Measurements from ENCODE around the gene NAA10.
"Not testable (repeated sequence)": the region's sequence is repeated elsewhere in the genome, so short reads cannot be mapped to it uniquely, and the experiment has no call there.

The NAA10 gene

DNA sequence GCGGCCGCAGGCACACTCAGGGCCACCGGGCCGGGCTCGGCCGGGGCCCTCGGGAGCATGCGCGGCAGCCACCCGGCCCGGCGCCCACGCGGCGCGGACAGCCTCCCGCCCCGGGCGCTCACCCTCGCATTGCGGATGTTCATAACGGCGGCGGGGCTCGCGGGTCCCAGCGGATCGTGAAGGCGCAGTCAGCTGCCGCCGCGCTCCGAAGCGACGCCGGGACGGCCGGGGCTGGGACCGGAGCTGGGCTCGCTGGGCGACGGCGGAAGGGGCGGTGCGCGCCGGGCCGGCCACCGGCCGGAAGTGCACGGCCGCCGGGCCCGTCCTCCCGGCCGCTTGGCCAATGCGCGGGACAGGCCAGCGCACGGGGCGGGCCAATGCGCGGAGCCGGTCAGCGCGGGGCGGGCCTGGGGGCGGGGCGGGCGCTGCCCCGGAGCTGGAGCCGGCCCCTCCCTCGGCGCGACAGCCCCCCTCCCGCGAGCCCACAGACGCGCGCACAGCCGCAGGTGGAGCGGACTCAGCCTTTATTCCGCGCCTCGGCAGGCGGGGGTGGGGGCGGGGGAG, at the start of gene NAA10:
NAA10 (minus strand) TSS at position 276 of the 564 bp plus-strand sequence; CDS start at position 143, 133 bp downstream.
- no peak for DNase-seq

DNA sequence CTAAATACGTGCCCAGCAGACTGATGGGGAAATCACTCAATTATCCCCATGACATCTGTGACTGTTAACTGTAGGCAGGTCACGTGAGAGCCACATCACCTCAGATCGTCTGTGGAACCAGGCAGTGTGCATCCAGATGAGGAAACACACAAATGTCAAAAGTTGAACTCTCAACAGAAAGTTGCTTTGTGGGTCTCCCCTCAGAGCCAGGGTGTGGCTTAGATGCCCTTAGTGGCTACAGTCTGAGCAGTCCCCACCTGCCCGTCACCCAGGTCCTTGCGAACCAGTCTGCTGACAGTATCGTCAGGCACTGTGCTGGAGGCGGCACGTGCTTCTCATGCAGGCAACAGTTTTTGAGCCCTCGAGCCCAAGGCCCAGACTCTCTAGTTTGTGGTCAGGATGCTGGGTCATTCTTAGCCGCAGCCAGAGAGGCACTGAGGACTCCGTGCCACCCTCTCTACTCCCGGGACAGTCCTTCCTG, 48.5 kb upstream of the NAA10 start:
- no peak for DNase-seq

DNA sequence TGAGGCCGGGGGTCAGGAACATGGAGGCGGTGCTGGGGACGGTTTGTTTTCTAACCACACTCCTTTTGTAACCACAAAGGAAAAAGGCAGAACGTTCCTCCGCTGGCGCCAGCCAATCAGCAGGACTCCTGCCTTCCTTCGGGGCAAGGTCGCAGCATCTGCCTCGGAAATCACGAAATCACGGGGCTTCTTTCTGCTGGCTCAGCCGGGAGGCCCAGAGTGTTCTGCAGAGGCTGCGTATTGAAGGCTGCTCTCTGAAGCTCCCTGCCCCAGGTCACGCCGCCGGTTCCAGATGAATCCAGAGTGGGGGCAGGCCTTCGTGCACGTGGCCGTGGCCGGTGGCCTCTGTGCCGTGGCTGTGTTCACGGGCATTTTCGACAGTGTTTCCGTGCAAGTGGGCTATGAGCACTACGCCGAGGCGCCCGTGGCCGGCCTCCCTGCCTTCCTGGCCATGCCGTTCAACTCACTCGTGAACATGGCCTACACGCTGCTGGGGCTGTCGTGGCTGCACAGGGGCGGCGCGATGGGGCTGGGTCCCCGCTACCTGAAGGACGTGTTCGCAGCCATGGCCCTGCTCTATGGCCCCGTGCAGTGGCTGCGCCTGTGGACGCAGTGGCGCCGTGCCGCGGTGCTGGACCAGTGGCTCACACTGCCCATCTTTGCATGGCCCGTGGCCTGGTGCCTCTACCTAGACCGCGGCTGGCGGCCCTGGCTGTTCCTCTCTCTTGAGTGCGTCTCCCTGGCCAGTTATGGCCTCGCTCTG, 47.1 kb upstream of the NAA10 start:
- no peak for DNase-seq

DNA sequence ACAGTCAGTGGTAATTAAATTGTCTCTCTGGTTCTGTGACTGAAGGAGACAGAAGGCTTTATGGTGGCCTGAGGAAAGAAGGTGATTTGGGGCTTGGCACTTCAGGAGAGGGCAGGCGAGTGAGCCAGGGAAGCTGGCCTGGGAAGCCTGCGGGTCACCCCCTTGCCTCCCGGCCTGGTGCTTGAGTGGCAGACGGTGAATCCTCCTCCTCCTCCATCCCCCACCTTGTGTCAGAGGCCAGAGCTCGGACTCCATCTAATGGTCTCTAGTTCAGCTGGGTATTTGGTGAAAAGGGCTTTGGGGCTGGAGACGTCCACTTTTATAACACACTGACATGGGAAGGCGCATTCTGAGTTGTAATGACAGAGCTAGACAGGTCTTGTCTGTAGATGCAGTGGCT, 46.4 kb upstream of the NAA10 start:
- no peak for DNase-seq

DNA sequence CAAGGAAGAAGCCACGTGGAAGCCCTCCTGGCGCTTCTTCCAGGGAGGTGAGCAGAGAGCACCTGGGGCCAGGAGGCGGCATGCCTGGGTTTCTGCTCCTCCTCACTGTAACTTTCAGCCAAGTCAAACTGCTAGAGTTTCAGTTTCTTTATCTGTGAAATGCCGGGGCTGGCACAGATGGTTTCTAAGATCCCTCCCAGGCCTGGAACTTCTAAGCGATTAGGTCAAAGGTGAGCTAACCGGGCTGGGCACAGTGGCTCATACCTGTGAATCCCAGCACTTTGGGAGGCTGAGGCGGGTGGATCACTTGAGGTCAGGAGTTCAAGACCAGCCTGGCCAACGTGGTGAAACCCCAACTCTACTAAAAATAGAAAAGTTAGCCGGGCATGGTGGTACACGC, 45.6 kb upstream of the NAA10 start:
- DNase-seq, result not testable (repeated sequence)

DNA sequence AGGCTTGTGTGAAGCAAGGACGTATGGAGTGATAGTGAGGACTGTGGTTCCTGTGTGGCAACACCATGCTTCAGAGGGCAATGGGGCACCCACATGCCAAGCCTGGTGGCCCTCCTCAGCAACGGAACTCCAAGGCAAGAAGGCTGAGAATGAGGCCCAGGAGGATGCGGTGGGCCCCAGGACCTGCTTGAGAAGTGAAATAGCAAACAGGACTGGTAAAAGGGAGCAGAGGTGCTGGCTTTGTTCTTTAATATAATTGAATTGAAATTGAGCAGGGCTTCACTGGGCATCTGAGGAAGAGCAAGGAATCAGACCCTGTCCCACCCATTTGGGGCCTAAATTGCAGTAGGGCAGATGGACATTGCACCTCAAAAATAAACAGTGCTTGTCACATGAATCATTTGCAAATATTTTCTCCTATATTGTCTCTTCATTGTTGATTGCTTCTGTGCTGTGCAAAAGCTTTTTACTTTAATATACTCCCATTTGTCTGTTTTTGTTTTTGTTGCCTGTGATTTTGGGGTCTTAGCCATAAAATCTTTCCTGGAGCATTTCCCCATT, 40.0 kb upstream of the NAA10 start:
- no peak for DNase-seq

DNA sequence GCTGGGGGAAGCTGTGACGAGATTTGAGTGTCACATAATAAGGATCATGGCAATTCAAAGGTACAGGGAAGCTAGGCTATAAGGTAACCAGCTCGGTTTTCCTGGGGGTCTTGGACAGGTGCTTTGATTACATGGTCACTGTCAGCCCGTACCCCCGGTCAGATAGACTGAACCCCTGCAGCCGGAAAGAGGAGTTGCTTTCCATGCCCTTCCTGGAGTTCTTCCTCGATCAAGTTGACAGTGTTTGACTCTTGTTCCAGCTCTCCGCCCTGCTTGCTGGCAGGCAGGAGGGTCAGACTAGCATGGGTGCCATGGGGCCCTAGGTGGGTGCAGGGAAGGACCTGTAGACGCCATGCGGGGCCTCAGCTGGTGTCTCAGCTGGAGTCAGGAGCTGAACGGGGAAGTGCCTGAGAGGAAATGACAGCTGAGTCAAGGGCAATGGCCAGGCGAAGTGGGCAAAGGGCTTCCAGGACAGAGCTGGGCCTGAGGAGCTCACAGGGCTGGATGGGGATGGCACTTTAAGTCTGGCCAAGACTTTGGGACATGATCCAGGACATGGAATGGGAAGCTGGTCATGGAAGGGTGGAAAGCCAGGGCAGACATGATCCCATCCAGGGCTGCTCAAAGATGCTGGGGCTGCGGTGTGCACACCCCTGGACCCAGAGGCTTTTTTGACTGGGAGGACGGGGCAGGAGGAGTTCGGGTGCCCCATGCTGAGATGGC, 39.3 kb upstream of the NAA10 start:
- DNase-seq, result no peak

DNA sequence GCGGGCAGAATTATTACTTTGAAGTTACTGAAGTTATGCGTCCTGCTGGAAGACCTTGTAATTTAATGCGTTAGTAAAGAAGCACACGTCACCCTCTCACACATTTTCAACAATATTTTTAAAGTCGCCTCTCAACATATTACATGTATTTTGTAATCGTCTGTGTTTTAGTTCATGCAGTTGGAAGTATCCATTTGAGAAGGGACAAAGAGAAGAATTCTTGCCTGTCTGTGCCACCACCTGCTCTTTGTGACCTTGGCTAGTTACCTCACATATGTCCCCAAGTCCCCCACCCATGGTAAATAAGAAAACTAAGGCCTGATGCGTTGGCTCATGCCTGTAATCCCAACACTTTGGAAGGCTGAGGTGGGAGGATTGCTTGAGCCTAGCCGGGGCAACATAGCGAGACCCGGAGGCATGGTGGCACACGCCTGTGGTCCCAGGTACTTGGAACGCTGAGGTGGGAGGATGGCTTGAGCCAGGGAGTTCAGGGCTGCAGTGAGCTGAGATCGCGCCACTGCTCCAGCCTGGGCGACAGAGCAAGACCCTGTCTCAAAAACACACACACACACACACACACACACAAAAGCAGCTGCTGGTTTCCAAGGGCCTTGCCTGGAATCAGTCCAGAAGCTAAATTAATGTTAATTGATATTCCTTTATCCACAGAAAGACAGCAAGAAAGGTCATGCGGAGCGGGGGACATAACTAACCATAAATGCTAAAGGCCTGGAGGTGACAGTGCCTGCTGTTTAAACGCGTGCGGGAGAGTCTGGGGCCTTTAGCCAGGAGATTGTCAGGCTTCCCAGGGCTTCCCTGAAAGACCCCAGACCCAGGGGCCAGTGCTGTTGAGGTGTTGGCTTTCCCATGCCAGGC, 38.5 kb upstream of the NAA10 start:
- no peak for DNase-seq

DNA sequence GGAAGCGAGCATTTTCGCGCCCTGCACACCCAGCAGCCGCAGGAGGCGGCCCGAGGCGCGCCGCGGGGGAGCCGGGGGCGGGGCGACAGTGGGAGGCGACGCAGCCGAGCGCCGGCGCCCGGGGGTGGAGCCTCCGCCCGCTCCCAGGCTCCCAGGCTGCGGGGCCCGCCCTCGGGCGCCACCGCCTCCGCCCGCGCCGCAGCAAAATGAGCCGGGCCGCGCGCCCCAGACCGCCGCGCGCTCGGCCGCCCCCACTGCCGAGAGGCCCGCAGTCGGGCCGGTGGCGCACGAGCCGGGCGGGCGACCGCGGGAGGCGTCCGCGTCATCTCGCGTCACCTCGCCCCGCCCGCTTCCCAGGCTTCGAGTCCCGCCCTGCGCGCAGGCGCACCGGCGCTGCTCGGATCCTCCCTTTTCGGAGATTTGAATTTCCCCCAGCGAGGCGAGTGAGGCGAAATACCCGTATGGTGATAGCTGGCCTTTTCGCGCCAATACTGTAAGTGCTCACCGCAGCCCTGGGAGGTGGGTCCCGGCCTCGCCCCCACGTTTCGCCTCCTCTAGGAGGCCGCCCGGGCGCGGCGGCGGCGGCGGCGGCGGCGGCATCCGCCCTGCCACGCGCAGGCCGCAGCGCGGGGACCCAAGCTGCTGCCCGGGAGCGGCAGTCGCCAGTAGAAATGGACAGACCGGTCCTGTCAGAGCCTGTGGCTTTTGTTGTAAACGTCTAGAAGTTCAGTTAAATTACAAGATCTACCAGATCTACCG, 37.7 kb upstream of the NAA10 start, which contains the start of gene TMEM187:
TMEM187 (plus strand) TSS at position 387 of the 759 bp plus-strand sequence. CDS start 9,309 bp downstream, outside the sequence.
- peak; percentile 53 for DNase-seq

DNA sequence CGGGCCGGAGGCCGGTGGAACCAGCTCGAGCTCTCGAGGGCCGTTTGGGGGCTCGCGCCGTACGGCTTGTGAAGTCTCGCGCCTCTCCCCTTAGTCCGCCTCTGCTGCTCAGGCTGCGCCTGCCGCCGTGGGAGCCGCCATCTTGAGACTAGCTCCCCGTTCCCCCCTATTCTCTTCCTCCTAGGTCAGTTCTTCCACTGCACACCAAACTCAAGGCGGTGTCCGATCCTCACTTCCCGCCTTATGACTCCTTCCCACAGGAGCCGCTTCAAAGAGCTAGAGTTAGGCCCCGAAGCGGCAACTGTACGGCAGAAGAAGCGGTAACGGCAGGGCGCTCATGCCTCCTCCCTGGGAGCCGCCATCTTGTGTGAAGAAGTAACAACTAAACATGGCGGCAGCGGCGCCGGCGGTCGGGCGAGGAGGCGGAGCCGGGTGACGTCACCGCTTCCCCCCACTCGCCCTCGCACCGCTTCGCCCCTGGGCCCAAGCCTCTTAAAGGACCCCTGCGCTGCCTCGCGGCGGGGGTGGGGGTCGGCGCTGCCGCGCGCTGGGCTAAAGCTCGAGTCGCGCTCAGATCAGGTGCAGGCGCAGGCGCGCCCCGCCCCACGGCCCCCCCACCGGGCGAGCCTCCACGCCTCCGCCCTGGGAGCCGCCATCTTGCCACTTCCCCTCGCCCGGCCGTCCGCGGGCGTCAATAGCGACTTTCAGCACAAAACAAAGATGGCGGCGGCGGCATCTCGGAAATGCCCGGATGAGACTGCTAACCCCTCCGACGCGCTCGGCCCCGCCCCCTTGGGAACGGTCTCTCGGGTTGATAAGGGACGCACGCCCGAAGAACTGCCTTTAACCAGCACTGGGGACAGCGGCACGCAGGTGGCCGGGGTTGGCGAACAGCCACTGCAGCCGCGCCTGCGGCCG, 36.9 kb upstream of the NAA10 start, which contains the start of gene HCFC1:
HCFC1 (minus strand) TSS at position 369 of the 918 bp plus-strand sequence. CDS start 978 bp downstream, outside the sequence.
- no peak for DNase-seq

DNA sequence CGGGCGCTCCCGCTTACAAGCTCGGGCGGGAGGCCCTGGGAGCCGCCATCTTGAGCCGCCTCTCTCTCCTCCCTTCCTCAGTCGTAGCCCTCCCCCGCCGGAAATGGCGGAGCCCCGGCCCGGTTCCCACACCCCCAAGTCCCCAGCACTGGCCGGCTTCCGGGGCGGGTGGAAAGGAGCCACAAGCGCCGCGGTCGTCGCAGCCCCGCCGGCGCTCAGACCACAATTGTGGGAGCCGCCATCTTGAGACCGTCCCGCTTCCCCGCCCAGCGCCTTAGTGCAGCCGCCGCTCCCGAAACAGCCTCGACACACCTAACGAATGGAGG, 36.2 kb upstream of the NAA10 start:
- no peak for DNase-seq

DNA sequence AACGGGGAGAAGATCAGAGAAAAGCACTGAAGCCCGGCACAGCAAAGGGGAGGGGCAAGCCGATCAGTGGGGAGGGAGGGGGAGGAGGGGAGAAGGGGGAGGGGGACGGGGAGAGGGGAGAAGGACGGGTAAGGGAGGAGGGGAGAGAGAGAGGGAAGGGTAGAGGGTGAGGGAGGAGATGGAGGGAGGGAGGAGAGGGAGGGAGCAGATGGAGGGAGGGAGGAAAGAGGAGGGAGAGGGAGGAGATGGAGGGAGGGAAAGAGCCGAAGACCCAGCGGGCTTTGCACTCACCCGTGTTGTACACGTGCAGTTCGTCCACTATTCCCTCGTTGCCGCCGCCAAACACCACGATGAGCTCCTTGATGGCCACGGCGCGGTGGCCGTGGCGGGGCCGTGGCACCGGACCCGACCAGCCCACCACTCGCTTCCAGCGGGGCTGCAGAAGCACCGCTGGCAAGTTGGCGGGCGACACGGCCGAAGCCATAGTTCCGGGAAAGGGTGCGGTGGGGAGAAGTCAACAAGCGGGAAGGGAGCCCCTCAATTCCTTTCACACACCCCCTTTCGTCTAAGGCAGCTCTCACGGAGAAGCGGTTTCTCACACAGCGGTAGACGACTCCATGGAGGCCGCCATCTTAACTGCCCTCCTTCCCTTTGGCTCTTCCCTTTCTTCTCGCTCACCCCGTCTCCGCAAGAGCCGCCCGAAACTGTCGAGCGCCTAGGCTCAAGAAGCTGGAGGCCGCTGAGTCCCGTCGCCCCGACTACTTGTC, 35.7 kb upstream of the NAA10 start:
- no peak for DNase-seq

DNA sequence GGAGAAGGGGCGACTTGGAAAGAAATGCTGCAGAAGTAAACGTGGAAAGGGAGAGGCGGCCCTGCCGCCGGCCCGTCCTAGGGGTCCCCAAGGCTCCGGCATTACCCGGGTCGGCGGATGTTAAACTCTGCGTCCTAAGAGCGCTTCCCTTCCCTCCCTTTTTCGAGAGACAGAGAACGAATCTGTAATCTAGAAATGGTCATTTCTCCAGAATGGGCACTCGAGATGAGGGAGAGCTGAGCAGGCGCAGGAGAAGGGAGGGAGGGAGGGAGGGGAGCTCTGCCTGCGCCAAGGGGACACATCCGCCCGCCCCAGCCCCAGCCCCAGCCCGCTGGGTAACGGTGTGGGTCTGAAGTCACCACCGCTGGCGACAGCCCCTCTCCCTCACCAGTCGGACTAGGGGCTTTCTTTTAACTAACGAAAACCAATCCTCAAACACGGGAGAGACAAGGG, 35.1 kb upstream of the NAA10 start:
- DNase-seq, result no peak

DNA sequence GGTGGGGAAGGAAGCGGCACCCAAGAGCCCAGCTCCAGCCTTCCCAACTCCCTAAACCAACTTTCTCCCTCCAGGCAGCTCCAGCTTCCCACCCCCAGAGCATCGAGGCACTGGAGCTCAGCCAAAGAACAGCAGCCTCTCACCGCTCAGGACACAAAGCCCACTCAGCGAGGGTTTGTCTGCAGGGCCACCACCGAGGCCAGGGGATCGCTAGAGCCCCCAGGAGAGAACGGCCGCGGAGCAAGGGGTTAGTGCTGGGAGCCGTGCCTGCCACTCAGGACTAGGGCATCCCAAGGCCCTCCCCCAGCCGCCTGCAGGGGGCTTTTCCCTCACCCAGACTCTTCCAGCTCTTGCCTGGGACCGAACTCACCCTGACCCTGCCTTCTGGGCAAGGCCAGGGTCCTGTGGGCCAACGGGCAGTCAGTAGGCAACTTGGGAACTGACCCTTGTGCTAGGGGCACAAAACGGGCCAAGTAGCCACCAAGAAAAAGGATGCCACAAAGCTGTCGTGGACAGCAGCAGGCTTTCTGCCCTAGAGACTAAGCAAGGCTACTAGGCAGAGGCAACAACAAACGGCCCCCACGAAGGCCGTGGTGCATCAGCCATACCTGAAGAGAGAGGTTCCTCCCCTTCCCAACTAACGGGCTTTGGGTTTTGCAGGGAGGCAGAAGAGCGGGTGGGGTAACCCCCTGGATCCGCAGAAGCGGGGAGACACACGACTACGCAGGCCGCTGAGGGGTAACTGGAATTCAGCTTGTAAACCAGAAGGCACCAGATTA, 34.5 kb upstream of the NAA10 start:
- DNase-seq, result no peak

DNA sequence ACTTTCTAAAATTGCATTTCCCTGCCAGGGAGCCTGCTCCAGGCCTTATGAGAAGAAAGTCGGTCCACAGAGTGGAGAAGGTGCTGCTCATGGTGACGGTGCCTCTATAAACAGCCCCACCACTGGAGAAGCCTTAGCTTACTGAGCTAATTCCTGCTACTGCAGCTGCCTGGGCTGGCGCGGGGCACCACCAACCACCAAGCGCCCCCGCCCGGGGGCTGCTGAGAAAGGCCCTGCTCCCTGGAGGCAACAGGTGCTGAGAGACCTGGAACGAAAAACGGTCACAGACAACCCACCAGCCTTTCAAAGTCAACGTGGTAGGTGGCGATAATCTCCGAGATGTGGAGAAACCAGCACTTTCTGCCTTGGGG, 33.9 kb upstream of the NAA10 start:
- DNase-seq, result no peak

DNA sequence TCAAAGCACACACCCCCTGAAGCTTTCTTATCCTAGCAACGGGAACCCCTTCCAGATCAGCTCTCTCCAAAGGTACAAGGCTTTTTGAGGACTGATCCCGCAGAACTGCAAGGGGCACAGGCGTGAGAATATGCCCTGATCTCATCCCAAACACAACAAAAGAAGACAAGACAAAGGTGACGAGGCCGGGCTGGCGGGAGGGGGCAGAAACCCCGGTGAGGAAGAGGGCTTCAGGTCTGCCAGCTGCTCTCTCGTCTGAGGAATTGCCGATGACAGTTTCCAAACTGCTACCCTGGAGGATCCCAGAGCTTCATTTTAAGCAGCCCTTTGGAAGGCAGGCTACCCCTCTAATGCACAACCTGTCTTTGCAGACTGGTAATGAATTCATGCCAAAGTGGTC, 33.4 kb upstream of the NAA10 start:
- no peak for DNase-seq

DNA sequence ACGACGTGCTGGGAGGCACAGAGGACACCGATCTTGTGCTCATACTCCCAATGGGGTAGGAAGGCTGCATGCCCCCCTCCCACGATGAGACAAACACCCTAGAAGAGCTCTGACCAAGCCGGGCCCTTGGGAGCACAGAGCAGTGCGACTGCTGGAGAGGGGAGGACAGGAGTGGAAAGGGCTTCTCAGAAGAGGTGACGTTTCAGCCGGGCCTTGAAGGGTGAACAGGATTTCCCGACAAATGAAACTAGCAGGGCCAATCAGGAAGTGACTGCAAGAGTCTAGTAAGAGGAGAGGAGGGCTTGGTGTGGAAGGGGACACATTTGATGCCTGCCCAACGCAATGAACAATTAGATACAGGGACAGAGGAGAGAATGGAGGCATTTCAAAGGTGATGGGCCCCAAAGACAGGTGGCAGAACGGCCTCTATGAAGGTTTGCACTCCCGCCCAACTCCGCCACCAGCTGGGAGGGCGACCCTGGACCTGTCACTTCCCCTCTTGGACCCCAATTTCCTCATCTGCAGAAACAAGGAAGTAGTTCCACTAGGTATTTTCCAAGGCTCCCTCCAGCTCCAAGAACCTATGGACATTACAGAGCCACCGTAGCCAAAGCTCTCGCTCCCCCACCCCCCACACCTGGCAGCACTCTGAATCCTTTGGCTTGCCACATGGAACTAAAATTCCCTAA, 32.8 kb upstream of the NAA10 start:
- no peak for DNase-seq

DNA sequence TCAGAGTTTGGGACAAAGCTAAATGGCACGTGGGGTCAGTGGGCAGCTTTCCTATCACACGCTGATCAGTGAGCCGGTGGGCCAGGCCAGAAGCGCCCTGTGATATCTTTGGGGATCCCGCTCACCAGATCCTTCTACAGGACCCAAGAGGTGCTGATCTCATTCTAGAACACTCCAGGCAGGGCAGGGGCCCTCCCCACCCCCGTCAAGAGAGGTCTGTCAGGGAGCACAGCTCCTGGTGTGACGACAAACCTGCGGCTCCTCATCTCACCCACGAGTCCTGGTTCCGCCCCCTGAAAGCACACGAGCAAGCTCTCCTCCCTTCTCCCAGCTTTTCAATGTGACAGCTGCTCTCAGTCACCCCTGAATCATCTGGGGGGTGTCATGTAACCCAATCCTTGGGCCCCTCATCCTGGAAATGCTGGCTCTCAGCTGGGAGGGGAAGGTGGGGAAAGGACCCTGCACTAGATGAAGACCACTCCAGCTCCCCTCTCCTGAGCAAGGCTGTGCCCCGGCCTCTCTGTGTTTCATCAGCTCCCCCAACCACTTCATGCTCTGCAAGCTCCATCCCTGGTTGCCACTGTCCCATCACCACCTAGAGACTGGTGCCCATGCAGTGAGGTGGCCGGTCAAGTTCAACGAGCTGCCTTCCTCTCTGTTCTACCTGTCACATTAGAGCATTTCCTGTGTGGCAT, 32.2 kb upstream of the NAA10 start:
- DNase-seq, result no peak
